ENCODE data around the gene TBPL1. TPM values are rescaled to one million over a fixed set of nuclear protein-coding genes. Genes with fewer than 3 reads are reported as not detected.

TBPL1 gene
- total and polyA plus RNA-seq, 2 of the 8 experiments (the other 6 are each of a cell fraction or from before 2014, with no cell fraction given), result 32.5 to 67.0 TPM

DNA sequence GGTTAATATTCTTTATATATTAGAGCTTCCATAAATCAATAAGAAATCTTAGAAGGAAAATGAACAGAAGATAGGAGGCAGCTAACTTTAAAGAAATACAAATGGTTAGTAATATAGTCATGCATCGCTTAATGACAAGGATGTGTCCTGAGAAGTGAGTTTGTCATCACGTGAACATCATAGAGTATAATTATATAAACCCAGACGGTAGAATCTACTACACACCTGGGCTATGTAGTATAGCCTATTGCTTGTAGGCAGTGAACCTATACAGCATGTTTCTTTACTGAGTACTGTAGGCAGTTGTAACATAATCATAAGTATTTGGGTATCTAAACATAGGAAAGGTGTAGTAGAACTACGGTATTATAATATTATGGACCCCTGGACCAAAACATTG is 14.3 kb downstream of the TBPL1 start:
- Histone ChIP-seq H3K14ac (ENCODE audit: insufficient read length) (no peak overlapping the region), H3K79me1 (ENCODE audit: low read depth, low read length) (peaks cover 2% of the 10 kb centered on the region), H3K18ac (ENCODE audit: extremely low read depth, low read length) (no peak overlapping the region), H3K36me3 (ENCODE audit: control insufficient read depth in 2 of 4, insufficient read depth in 4 of 4, low read length in 3 of 4) (no peaks in the 10 kb centered on the region), H3K9ac (replicated peaks in 1 of 4; ENCODE audit: extremely low read depth in 1 of 4, low read depth in 3 of 4, low read length in 3 of 4) (no peak overlapping the region), H3K27me3 (replicated peaks in 1 of 4; ENCODE audit: control insufficient read depth in 3 of 4, extremely low read depth in 1 of 4, insufficient read depth in 3 of 4, low read length in 3 of 4) (no peaks in the 10 kb centered on the region), H3K4me1 (replicated peaks in 1 of 4; ENCODE audit: control insufficient read depth in 3 of 4, insufficient read depth in 4 of 4, low read length in 3 of 4) (peaks cover 0 to 3% (median 1%) of the 10 kb centered on the region in 4 experiments; a peak in 2 of 7 replicates), H2BK12ac (ENCODE audit: low read depth, low read length) (no peak overlapping the region), H2AK5ac (ENCODE audit: low read depth, low read length) (no peak overlapping the region), H2AFZ (ENCODE audit: low read length) (no peak overlapping the region), H4K5ac (ENCODE audit: insufficient read length, low read depth, low read length) (no peak overlapping the region), H4K91ac (replicated peaks; ENCODE audit: insufficient read length, low read length) (no peak overlapping the region), H2BK120ac (replicated peaks; ENCODE audit: low read depth, low read length) (no peak overlapping the region), H3K9me3 (ENCODE audit: insufficient read depth in 2 of 2, low read depth in 1 of 2, low read length in 1 of 2) (no peaks in the 10 kb centered on the region), H4K20me1 (replicated peaks in 1 of 2; ENCODE audit: control insufficient read depth in 1 of 2, insufficient read depth in 2 of 2, low read length in 2 of 2) (peaks cover 0 to 4% of the 10 kb centered on the region in 2 experiments), H3K27ac (ENCODE audit: low read depth, low read length) (no peak overlapping the region), H3K23me2 (ENCODE audit: low read depth, low read length) (no peaks in the 10 kb centered on the region), H3K4me2 (ENCODE audit: insufficient read depth in 1 of 2, low read depth in 2 of 2, low read length in 2 of 2) (no peak overlapping the region), H3K56ac (replicated peaks; ENCODE audit: insufficient read length, low read depth, low read length) (no peak overlapping the region), H4K8ac (ENCODE audit: extremely low read depth, insufficient read depth, low read length) (no peak overlapping the region), H2BK20ac (ENCODE audit: low read length) (no peak overlapping the region), H2BK5ac (ENCODE audit: low read depth, low read length) (no peak overlapping the region), H2BK15ac (ENCODE audit: low read length) (no peak overlapping the region), H3K79me2 (ENCODE audit: control insufficient read depth in 1 of 2, insufficient read depth in 2 of 2, low read length in 2 of 2) (peaks cover 0 to 86% of the 10 kb centered on the region in 2 experiments; a peak in 3 of 4 replicates), H3K23ac (ENCODE audit: insufficient read length) (no peak overlapping the region), H3K4me3 (ENCODE audit: extremely low read depth in 1 of 4, insufficient read depth in 2 of 4, low read depth in 3 of 4, low read length in 4 of 4) (no peak overlapping the region), H3K4ac (replicated peaks; ENCODE audit: insufficient read length, low read depth, low read length) (no peak overlapping the region)
- no peak for DNase-seq (ENCODE audit: low read depth in 1 of 2, low spot score in 2 of 2)
- WGBS, 2 experiments (ENCODE audit: extremely low coverage in 1 of 2, insufficient coverage in 1 of 2, insufficient read length in 1 of 2, insufficient replicate concordance in 2 of 2, low coverage in 1 of 2, low lambda C conversion rate in 2 of 2, missing lambda C conversion rate in 1 of 2), result 90% methylated on average over 4 of the region's 4 CpGs; no CpG with 5 or more reads in 1 of the 2 experiments
- FAIRE-seq, result no peak
- TF ChIP-seq TAF7 (optimal IDR thresholded peaks at IDR 0.05; ENCODE audit: borderline replicate concordance, low read depth, low read length), result no peak
- TF ChIP-seq TEAD4 (IDR thresholded peaks at IDR 0.05; ENCODE audit: low read depth, low read length), result no peak
- no peak for TF ChIP-seq ZNF274 (IDR thresholded peaks at IDR 0.05; ENCODE audit: borderline replicate concordance, extremely low read depth, low read length)
- TF ChIP-seq POLR2AphosphoS5 (IDR thresholded peaks at IDR 0.05; ENCODE audit: low read depth, low read length), result no peak
- TF ChIP-seq POLR2A (IDR thresholded peaks at IDR 0.05; ENCODE audit: control extremely low read depth in 1 of 2, low read depth in 2 of 2, low read length in 2 of 2), result no peak
- TF ChIP-seq SUZ12 (IDR thresholded peaks at IDR 0.05; ENCODE audit: low read length), result no peak
- TF ChIP-seq HDAC2 (IDR thresholded peaks at IDR 0.05; ENCODE audit: borderline replicate concordance in 1 of 2, low read depth in 2 of 2, low read length in 2 of 2), result no peak
- POLR2A ChIA-PET (ENCODE audit: partially characterized antibody), result interaction anchor here (0.6 kb wide), 1 partner anchor 84 kb away, joined by 3 read pairs; no protein-coding TSS in a partner anchor
- CTCF ChIA-PET (ENCODE audit: partially characterized antibody), result interaction anchor here (1.1 to 7.1 kb wide), 6 partner anchors 9 to 144 kb away, joined by 3 to 50 read pairs (median 6); no protein-coding TSS in a partner anchor
